ENCODE measurements around the gene ROR2. TPM values are rescaled to one million over a fixed set of nuclear protein-coding genes. Genes with fewer than 3 reads are reported as not detected.

ROR2 gene
- total and polyA plus RNA-seq, 2 of the 8 experiments (the other 6 are each of a cell fraction or from before 2014, with no cell fraction given): 2.7 to 4.3 TPM

DNA sequence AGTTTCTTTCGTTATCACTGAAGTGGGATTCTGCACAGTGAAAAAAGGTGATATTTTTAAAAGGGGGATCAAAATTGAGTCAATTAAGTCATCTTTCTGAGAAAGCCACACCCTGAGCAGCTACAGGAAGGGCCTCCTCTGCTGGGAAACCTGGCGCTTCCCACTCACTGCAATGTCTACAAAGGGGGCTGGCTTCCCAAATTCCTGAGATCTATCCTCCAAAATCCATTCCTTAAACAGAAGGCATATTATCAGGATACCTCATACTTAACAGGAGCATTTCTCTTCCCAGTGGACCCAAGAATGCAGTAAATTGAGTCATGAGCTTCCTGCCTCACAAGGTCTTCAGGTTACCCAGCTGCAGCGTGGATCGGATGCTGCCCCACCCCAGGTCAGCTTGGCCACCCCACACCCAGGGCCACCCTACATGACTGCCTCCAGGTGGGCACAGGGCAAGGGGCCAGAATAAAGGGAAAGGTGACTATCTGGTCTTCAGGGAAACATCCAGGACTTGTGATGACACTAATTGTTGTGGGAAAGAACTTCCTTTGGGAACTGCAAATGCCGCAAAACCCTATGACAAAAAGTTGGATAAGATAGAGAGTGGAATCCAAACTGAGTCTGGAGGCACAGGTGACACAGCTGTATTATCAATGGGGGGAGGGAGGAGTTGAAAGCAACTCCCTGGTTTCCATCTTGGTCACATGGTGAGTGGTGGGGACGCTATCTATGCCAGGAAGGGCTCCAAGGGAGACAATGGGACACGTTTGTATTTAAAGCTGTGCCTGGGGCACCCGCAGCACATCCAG lies 42.3 kb downstream of the ROR2 start:
- Histone ChIP-seq H3K27me3 (replicated peaks in 1 of 4; ENCODE audit: control insufficient read depth in 3 of 4, extremely low read depth in 1 of 4, insufficient read depth in 3 of 4, low read length in 3 of 4) (peaks cover 0 to 8% (median 1%) of the 10 kb centered on the region in 4 experiments; a peak in 3 of 7 replicates), H4K5ac (ENCODE audit: insufficient read length, low read depth, low read length) (no peak overlapping the region), H3K4me1 (replicated peaks in 1 of 4; ENCODE audit: control insufficient read depth in 3 of 4, insufficient read depth in 4 of 4, low read length in 3 of 4) (peaks cover under 1 to 5% (median 2%) of the 10 kb centered on the region in 4 experiments; a peak in 5 of 7 replicates), H3K27ac (ENCODE audit: low read depth, low read length) (no peak overlapping the region), H3K9ac (replicated peaks in 1 of 4; ENCODE audit: extremely low read depth in 1 of 4, low read depth in 3 of 4, low read length in 3 of 4) (no peak overlapping the region), H2AFZ (ENCODE audit: low read length) (no peak overlapping the region), H3K18ac (ENCODE audit: extremely low read depth, low read length) (no peak overlapping the region), H2BK120ac (replicated peaks; ENCODE audit: low read depth, low read length) (no peak overlapping the region), H3K23ac (ENCODE audit: insufficient read length) (no peak overlapping the region), H4K8ac (ENCODE audit: extremely low read depth, insufficient read depth, low read length) (peak overlapping the region; percentile 51; the same call in 1 of the 2 replicates), H3K14ac (ENCODE audit: insufficient read length) (no peak overlapping the region), H4K20me1 (replicated peaks in 1 of 2; ENCODE audit: control insufficient read depth in 1 of 2, insufficient read depth in 2 of 2, low read length in 2 of 2) (peaks cover 0 to 13% of the 10 kb centered on the region in 2 experiments), H3K79me2 (ENCODE audit: control insufficient read depth in 1 of 2, insufficient read depth in 2 of 2, low read length in 2 of 2) (peaks cover 0 to 7% of the 10 kb centered on the region in 2 experiments; a peak in 1 of 4 replicates), H3K23me2 (ENCODE audit: low read depth, low read length) (peaks cover 10% of the 10 kb centered on the region), H2BK15ac (ENCODE audit: low read length) (no peak overlapping the region), H2BK20ac (ENCODE audit: low read length) (no peak overlapping the region), H3K4ac (replicated peaks; ENCODE audit: insufficient read length, low read depth, low read length) (no peak overlapping the region), H2BK5ac (ENCODE audit: low read depth, low read length) (no peak overlapping the region), H4K91ac (replicated peaks; ENCODE audit: insufficient read length, low read length) (no peak overlapping the region), H3K36me3 (ENCODE audit: control insufficient read depth in 2 of 4, insufficient read depth in 4 of 4, low read length in 3 of 4) (no peaks in the 10 kb centered on the region; a peak in 1 of 8 replicates), H3K4me3 (ENCODE audit: extremely low read depth in 1 of 4, insufficient read depth in 2 of 4, low read depth in 3 of 4, low read length in 4 of 4) (no peak overlapping the region), H3K79me1 (ENCODE audit: low read depth, low read length) (peaks cover 7% of the 10 kb centered on the region), H3K9me3 (ENCODE audit: insufficient read depth in 2 of 2, low read depth in 1 of 2, low read length in 1 of 2) (no peaks in the 10 kb centered on the region), H2AK5ac (ENCODE audit: low read depth, low read length) (no peak overlapping the region), H3K4me2 (ENCODE audit: insufficient read depth in 1 of 2, low read depth in 2 of 2, low read length in 2 of 2) (no peak overlapping the region), H3K56ac (replicated peaks; ENCODE audit: insufficient read length, low read depth, low read length) (no peak overlapping the region), H2BK12ac (ENCODE audit: low read depth, low read length) (no peak overlapping the region)
- CTCF ChIA-PET (ENCODE audit: partially characterized antibody): interaction anchor here (1.2 to 1.6 kb wide), 2 partner anchors 43 to 47 kb away, joined by 3 to 5 read pairs; no protein-coding TSS in a partner anchor
- POLR2A ChIA-PET (ENCODE audit: partially characterized antibody): no interaction called here
- 76% methylated on average over 7 of the region's 8 CpGs; no CpG with 5 or more reads in 1 of the 2 experiments for WGBS, 2 experiments (ENCODE audit: extremely low coverage in 1 of 2, insufficient coverage in 1 of 2, insufficient read length in 1 of 2, insufficient replicate concordance in 2 of 2, low coverage in 1 of 2, low lambda C conversion rate in 2 of 2, missing lambda C conversion rate in 1 of 2)
- FAIRE-seq: no peak
- no peak for DNase-seq (ENCODE audit: low read depth in 1 of 2, low spot score in 2 of 2)
- TF ChIP-seq RXRA (IDR thresholded peaks at IDR 0.05; ENCODE audit: insufficient read depth, low read depth, low read length) (no peak), CHD1 (IDR thresholded peaks at IDR 0.05; ENCODE audit: low read depth, low read length) (no peak), TAF1 (IDR thresholded peaks at IDR 0.05; ENCODE audit: low read depth, low read length) (no peak), GTF2F1 (IDR thresholded peaks at IDR 0.05; ENCODE audit: borderline replicate concordance, low read depth, low read length) (no peak), SIRT6 (IDR thresholded peaks at IDR 0.05; ENCODE audit: low read length) (no peak), KDM5A (IDR thresholded peaks at IDR 0.05; ENCODE audit: low read length) (no peak), SUZ12 (IDR thresholded peaks at IDR 0.05; ENCODE audit: low read length) (no peak), SRF (IDR thresholded peaks at IDR 0.05; ENCODE audit: low read depth, low read length) (no peak)
- TF ChIP-seq, protein P1, sequence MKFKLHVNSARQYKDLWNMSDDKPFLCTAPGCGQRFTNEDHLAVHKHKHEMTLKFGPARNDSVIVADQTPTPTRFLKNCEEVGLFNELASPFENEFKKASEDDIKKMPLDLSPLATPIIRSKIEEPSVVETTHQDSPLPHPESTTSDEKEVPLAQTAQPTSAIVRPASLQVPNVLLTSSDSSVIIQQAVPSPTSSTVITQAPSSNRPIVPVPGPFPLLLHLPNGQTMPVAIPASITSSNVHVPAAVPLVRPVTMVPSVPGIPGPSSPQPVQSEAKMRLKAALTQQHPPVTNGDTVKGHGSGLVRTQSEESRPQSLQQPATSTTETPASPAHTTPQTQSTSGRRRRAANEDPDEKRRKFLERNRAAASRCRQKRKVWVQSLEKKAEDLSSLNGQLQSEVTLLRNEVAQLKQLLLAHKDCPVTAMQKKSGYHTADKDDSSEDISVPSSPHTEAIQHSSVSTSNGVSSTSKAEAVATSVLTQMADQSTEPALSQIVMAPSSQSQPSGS (IDR thresholded peaks at IDR 0.05; ENCODE audit: low read length): no peak
- TF ChIP-seq, protein P2, sequence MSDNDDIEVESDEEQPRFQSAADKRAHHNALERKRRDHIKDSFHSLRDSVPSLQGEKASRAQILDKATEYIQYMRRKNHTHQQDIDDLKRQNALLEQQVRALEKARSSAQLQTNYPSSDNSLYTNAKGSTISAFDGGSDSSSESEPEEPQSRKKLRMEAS (IDR thresholded peaks at IDR 0.05): no peak

Measured in H1 (cell line).